SK-N-SH (cell line): ENCODE data around the gene PEX13. TPM values are rescaled to one million over a fixed set of nuclear protein-coding genes. Genes with fewer than 3 reads are reported as not detected.

Experiments
- CTCF ChIA-PET: fragments of 300-600, 350-600 bp; formaldehyde crosslinking; extraction: SDS; loops from one replicate; lab custom pipeline; 2021; lab: Yijun Ruan, JAX
- POLR2A ChIA-PET: fragments of 350-600 bp; sonication (Branson Sonifier 250); formaldehyde crosslinking; extraction: SDS; loops from one replicate; lab custom pipeline; 2020; ENCODE audit warnings: antibody characterized with exemption, inconsistent platforms; lab: Yijun Ruan, JAX
- DNase-seq: peaks from one replicate; pipeline ENCODE4 v3.0.0; 2012
- H2AFZ ChIP-seq: fragments of 200-600 bp; sonication (generic); 2 replicates; pipeline ENCODE4 v1.8.1; 2016; ENCODE audit warnings: antibody characterized with exemption, mild to moderate bottlenecking, low read depth
- H3F3A ChIP-seq: fragments of 200-600 bp; sonication (generic); replicated peaks from 2 replicates; pipeline ENCODE3; 2016; ENCODE audit warnings: antibody characterized with exemption, mild to moderate bottlenecking; ENCODE audit not compliant: insufficient read depth
- H3K27ac ChIP-seq, 2 experiments: fragments of 200-500 bp in 1 of 2; fragments of 200-600 bp in 1 of 2; sonication (Bioruptor generic) in 1 of 2; sonication (generic), shearing (Covaris generic) in 1 of 2; 2 replicates each; pipeline versions ENCODE4 v1.5.1 to v1.6.1; 2014 to 2016; ENCODE audit warnings: low read depth in 2 of 2, inconsistent platforms in 1 of 2, low read length in 1 of 2, mild to moderate bottlenecking in 1 of 2, mixed read lengths in 1 of 2
- H3K27me3 ChIP-seq: fragments of 200-600 bp; sonication (generic), shearing (Covaris generic); 2 replicates; pipeline ENCODE4 v1.6.1; 2016; ENCODE audit warnings: mixed run types; ENCODE audit not compliant: insufficient read depth
- H3K36me3 ChIP-seq, 2 experiments: fragments of 200-500 bp in 1 of 2; fragments of 200-600 bp in 1 of 2; sonication (Bioruptor generic) in 1 of 2; sonication (generic) in 1 of 2; replicated peaks in 1 of 2; 2 replicates each; pipeline versions ENCODE3 to v1.5.1; 2014 to 2016; ENCODE audit warnings: low read length in 1 of 2, mild to moderate bottlenecking in 1 of 2; ENCODE audit not compliant: insufficient read depth in 2 of 2, control insufficient read depth in 1 of 2
- H3K4me1 ChIP-seq, 2 experiments: fragments of 200-500 bp in 1 of 2; fragments of 200-600 bp in 1 of 2; sonication (Bioruptor generic) in 1 of 2; sonication (generic), shearing (Covaris generic) in 1 of 2; 2 replicates each; pipeline versions ENCODE4 v1.5.1 to v1.6.1; 2014 to 2016; ENCODE audit warnings: low read depth in 1 of 2, low read length in 1 of 2, mixed run types in 1 of 2; ENCODE audit not compliant: insufficient read depth in 2 of 2, control insufficient read depth in 1 of 2
- H3K4me2 ChIP-seq: fragments of 200-600 bp; sonication (generic), shearing (Covaris generic); 2 replicates; pipeline ENCODE4 v1.6.1; 2017; ENCODE audit warnings: mixed run types
- H3K4me3 ChIP-seq, 2 experiments: fragments of 200-500 bp in 1 of 2; fragments of 200-600 bp in 1 of 2; sonication (Bioruptor generic) in 1 of 2; sonication (generic), shearing (Covaris generic) in 1 of 2; 2 replicates each; pipeline versions ENCODE4 v1.5.1 to v1.8.1; 2014 to 2016; ENCODE audit warnings: low read depth in 2 of 2, inconsistent platforms in 1 of 2, low read length in 1 of 2, mild to moderate bottlenecking in 1 of 2, mixed read lengths in 1 of 2, moderate library complexity in 1 of 2
- H3K79me2 ChIP-seq: fragments of 200-600 bp; sonication (generic); 2 replicates; pipeline ENCODE4 v1.8.1; 2017; ENCODE audit warnings: mild to moderate bottlenecking; ENCODE audit not compliant: insufficient read depth
- H3K9ac ChIP-seq: fragments of 200-600 bp; sonication (generic); 2 replicates; pipeline ENCODE4 v1.6.1; 2017; ENCODE audit warnings: mixed run types
- H3K9me2 ChIP-seq: fragments of 200-600 bp; sonication (generic); 2 replicates; pipeline ENCODE4 v1.6.1; 2017; ENCODE audit warnings: mixed run types
- H3K9me3 ChIP-seq: fragments of 200-600 bp; sonication (generic); 2 replicates; pipeline ENCODE4 v1.6.1; 2017; ENCODE audit warnings: mixed run types, mild to moderate bottlenecking, moderate library complexity
- H4K20me1 ChIP-seq: fragments of 200-600 bp; sonication (generic); 2 replicates; pipeline ENCODE4 v1.6.1; 2017; ENCODE audit warnings: mild to moderate bottlenecking, mixed run types; ENCODE audit not compliant: insufficient read depth
- ELF1 ChIP-seq: IDR thresholded peaks from 2 replicates; pipeline ENCODE4 v1.4.0; 2012
- EP300 ChIP-seq, 2 experiments: IDR thresholded peaks; 2 replicates each; pipeline versions ENCODE4 v1.4.0 to v1.6.1; 2012; ENCODE audit warnings: borderline replicate concordance in 1 of 2, low read depth in 1 of 2, low read length in 1 of 2
- FOSL2 ChIP-seq: IDR thresholded peaks from 2 replicates; pipeline ENCODE4 v1.4.0; 2012; ENCODE audit warnings: low read depth, mild to moderate bottlenecking, moderate library complexity, borderline replicate concordance
- FOXJ3 ChIP-seq: sonication (generic); formaldehyde crosslinking; IDR thresholded peaks from 2 replicates; pipeline ENCODE4 v1.5.1; 2020; ENCODE audit warnings: mild to moderate bottlenecking, missing genetic modification reagents
- GABPA ChIP-seq: IDR thresholded peaks from 2 replicates; pipeline ENCODE4 v1.4.0; 2012; ENCODE audit warnings: low read depth, mild to moderate bottlenecking
- GATA2 ChIP-seq: sonication (generic); formaldehyde crosslinking; IDR thresholded peaks from 2 replicates; pipeline ENCODE4 v1.5.0; 2020; ENCODE audit warnings: mild to moderate bottlenecking, missing genetic modification reagents
- JUND ChIP-seq: IDR thresholded peaks from 2 replicates; pipeline ENCODE4 v1.4.0; 2012
- MAX ChIP-seq: IDR thresholded peaks from 2 replicates; pipeline ENCODE4 v1.4.0; 2012; ENCODE audit warnings: low read depth
- NRF1 ChIP-seq: IDR thresholded peaks from 2 replicates; pipeline ENCODE4 v1.6.1; 2012; ENCODE audit warnings: low read depth, mild to moderate bottlenecking, low read length
- RAD21 ChIP-seq: IDR thresholded peaks from 2 replicates; pipeline ENCODE4 v1.6.1; 2012; ENCODE audit warnings: mild to moderate bottlenecking, low read length
- RFX5 ChIP-seq: IDR thresholded peaks from 2 replicates; pipeline ENCODE4 v1.6.1; 2012; ENCODE audit warnings: mild to moderate bottlenecking, improper control_type of control experiment, low read length
- RXRA ChIP-seq: IDR thresholded peaks from 2 replicates; pipeline ENCODE4 v1.4.0; 2012; ENCODE audit warnings: low read depth, mild to moderate bottlenecking, borderline replicate concordance
- SMC3 ChIP-seq: IDR thresholded peaks from 2 replicates; pipeline ENCODE4 v1.6.1; 2012; ENCODE audit warnings: low read depth, low read length, improper control_type of control experiment
- YY1 ChIP-seq: IDR thresholded peaks from 2 replicates; pipeline ENCODE4 v1.4.0; 2012; ENCODE audit warnings: low read depth, mild to moderate bottlenecking
- WGBS: methylation state at CpG from one replicate; pipeline ENCODE4 v1.1.6; 2017; ENCODE audit warnings: low lambda C conversion rate; 5-methylcytosine and 5-hydroxymethylcytosine counted together
- polyA plus RNA-seq, 3 experiments: library from polyadenylated mRNA; depleted of rRNA; stranded (reverse); fragments of >200 nt; gene quantifications; 2 replicates each; pipeline ENCODE4 v1.2.3, GENCODE V29; 2012
- TF ChIP-seq, protein P1 (sequence below): fragments of 150-350 bp; IDR thresholded peaks from 2 replicates; pipeline ENCODE4 v1.6.1; 2016; ENCODE audit warnings: mild to moderate bottlenecking, low read depth, low read length
- TF ChIP-seq, protein P2 (sequence below): IDR thresholded peaks from 2 replicates; pipeline ENCODE4 v1.6.1; 2012; ENCODE audit warnings: mild to moderate bottlenecking, low read depth, low read length, moderate library complexity

The PEX13 gene
- polyA plus RNA-seq, 1 of the 3 experiments (the other 2 are of a cell fraction), result 10.3 TPM

- Histone ChIP-seq H3K27me3 (no peaks in the 10 kb centered on the region), H3K9me2 (no peaks in the 10 kb centered on the region), H3K36me3 (peaks cover 2 to 31% of the 10 kb centered on the region in 2 experiments), H3K4me3 (no peak overlapping the region), H3F3A (peaks cover 3% of the 10 kb centered on the region), H3K27ac (no peak overlapping the region), H3K79me2 (peaks cover 94% of the 10 kb centered on the region), H4K20me1 (peaks cover 9% of the 10 kb centered on the region; the same call in 1 of the 2 replicates), H3K9ac (no peak overlapping the region), H3K4me1 (peaks cover 0 to 4% of the 10 kb centered on the region in 2 experiments; a peak in 2 of 4 replicates), H3K9me3 (no peaks in the 10 kb centered on the region), H3K4me2 (no peak overlapping the region), H2AFZ (no peak overlapping the region)
- ChIA-PET CTCF (no interaction called here), POLR2A (no interaction called here)
- 90% methylated on average over 6 of the region's 6 CpGs for WGBS
- DNase-seq, result no peak
- no peak for TF ChIP-seq JUND
- TF ChIP-seq NRF1, result no peak
- no peak for TF ChIP-seq RAD21
- TF ChIP-seq FOXJ3, result no peak
- no peak for TF ChIP-seq FOSL2
- TF ChIP-seq ELF1, result no peak
- no peak for TF ChIP-seq MAX
- TF ChIP-seq GATA2 (CRISPR knock-in tag), result no peak
- TF ChIP-seq YY1, result no peak
- no peak for TF ChIP-seq RFX5
- TF ChIP-seq, protein P1, sequence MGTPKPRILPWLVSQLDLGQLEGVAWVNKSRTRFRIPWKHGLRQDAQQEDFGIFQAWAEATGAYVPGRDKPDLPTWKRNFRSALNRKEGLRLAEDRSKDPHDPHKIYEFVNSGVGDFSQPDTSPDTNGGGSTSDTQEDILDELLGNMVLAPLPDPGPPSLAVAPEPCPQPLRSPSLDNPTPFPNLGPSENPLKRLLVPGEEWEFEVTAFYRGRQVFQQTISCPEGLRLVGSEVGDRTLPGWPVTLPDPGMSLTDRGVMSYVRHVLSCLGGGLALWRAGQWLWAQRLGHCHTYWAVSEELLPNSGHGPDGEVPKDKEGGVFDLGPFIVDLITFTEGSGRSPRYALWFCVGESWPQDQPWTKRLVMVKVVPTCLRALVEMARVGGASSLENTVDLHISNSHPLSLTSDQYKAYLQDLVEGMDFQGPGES, result no peak
- TF ChIP-seq SMC3, result no peak
- TF ChIP-seq GABPA, result no peak
- no peak for TF ChIP-seq EP300 (IDR thresholded peaks at IDR 0.05; ENCODE audit: borderline replicate concordance in 1 of 2, low read depth in 1 of 2, low read length in 1 of 2)
- TF ChIP-seq, protein P2, sequence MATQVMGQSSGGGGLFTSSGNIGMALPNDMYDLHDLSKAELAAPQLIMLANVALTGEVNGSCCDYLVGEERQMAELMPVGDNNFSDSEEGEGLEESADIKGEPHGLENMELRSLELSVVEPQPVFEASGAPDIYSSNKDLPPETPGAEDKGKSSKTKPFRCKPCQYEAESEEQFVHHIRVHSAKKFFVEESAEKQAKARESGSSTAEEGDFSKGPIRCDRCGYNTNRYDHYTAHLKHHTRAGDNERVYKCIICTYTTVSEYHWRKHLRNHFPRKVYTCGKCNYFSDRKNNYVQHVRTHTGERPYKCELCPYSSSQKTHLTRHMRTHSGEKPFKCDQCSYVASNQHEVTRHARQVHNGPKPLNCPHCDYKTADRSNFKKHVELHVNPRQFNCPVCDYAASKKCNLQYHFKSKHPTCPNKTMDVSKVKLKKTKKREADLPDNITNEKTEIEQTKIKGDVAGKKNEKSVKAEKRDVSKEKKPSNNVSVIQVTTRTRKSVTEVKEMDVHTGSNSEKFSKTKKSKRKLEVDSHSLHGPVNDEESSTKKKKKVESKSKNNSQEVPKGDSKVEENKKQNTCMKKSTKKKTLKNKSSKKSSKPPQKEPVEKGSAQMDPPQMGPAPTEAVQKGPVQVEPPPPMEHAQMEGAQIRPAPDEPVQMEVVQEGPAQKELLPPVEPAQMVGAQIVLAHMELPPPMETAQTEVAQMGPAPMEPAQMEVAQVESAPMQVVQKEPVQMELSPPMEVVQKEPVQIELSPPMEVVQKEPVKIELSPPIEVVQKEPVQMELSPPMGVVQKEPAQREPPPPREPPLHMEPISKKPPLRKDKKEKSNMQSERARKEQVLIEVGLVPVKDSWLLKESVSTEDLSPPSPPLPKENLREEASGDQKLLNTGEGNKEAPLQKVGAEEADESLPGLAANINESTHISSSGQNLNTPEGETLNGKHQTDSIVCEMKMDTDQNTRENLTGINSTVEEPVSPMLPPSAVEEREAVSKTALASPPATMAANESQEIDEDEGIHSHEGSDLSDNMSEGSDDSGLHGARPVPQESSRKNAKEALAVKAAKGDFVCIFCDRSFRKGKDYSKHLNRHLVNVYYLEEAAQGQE, result no peak
- TF ChIP-seq RXRA, result no peak
Observed at GRCh38 chr2:61021228-61021660, 3.7 kb downstream of the PEX13 start.
